WERI-Rb-1 (cell line): ENCODE measurements around the gene PCBP2.

Experiments
- DNase-seq: peaks from one replicate; pipeline ENCODE4 v3.0.0-alpha.2; 2020
- H3K27ac ChIP-seq: fragments of 250-450 bp; sonication (Bioruptor Pico); 2 replicates; pipeline ENCODE4 v1.5.1; 2020; ENCODE audit warnings: mild to moderate bottlenecking, moderate library complexity
- H3K27me3 ChIP-seq: fragments of 250-450 bp; sonication (Bioruptor Pico); 2 replicates; pipeline ENCODE4 v1.5.1; 2021; ENCODE audit warnings: mild to moderate bottlenecking, low read depth, moderate library complexity; ENCODE audit not compliant: insufficient read depth, severe bottlenecking
- H3K36me3 ChIP-seq: fragments of 250-450 bp; sonication (Bioruptor Pico); 2 replicates; pipeline ENCODE4 v1.5.1; 2020; ENCODE audit warnings: mild to moderate bottlenecking, moderate library complexity
- H3K4me3 ChIP-seq: 2 replicates; pipeline ENCODE4 v1.5.1; 2011; ENCODE audit warnings: low read depth, mild to moderate bottlenecking, control low read depth, low read length
- H3K9me3 ChIP-seq: fragments of 250-450 bp; sonication (Bioruptor Pico); 2 replicates; pipeline ENCODE4 v1.5.1; 2021; ENCODE audit warnings: mild to moderate bottlenecking, moderate library complexity; ENCODE audit not compliant: severe bottlenecking
- TF ChIP-seq, protein P1 (sequence below): IDR thresholded peaks from 2 replicates; pipeline ENCODE4 v1.5.1; 2011; ENCODE audit warnings: low read depth, mild to moderate bottlenecking, control low read depth, inconsistent platforms, low read length

The PCBP2 gene

DNA sequence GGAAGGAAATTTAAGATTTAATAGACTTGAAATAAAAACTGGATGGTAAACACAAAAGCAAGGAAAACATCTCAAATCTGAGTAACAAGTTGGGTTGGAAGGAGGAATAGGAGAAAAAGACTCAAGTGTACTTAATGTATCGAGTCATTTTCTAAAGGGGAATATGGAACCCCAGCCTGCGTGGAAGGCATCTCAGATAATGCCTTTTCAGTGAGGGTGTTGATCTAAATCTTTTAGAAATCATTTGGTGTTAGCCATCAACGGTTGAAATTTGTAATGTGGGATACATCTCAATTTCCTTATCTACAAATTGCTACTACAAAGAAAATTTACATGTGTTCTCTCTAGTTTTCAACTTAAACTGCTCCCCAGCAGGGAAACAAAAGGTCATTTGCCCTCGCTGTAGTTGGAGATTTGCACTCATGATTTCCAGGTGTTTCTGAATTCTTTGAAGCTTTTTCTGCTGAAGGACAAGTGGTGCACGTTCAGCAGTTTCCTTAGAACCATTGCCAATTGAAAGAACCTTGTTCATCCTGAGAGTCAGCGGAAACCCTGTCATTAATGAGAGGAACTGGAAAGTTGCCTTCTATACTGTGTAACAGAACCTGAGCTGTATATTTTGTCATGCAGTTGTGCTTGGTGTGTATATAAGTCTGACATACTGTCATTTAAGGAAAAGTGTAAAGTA, 2.2 kb downstream of the PCBP2 start:
- Histone ChIP-seq H3K36me3 (peaks cover 64% of the 10 kb centered on the region), H3K4me3 (peak overlapping the region; percentile 98)

DNA sequence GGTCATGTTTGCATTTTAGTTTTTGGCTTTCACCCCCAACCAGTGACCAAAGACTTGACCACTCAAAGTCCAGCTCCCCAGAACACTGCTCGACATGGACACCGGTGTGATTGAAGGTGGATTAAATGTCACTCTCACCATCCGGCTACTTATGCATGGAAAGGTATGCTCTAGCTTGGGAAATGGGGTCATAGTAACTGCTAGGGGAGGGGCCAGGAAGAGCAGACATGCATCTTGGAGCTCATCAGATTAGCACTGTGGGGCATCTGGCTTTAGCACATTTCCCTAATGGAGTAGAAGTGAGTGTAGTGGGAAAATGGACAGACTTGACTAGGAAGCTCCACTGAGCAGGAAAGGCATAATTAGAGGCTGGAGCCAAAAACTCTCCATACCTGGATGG, 2.8 kb downstream of the PCBP2 start:
- DNase-seq = peak; percentile 84
- Histone ChIP-seq H3K4me3 (no peak overlapping the region; the same call in 1 of the 2 replicates), H3K27ac (peak overlapping the region; percentile 2; the same call in 1 of the 2 replicates)

More for the DNA sequence above, 2.2 kb downstream of the PCBP2 start:
- no peak for DNase-seq
- Histone ChIP-seq H3K9me3 (no peaks in the 10 kb centered on the region), H3K27ac (no peak overlapping the region), H3K27me3 (no peaks in the 10 kb centered on the region)
- TF ChIP-seq, protein P1, sequence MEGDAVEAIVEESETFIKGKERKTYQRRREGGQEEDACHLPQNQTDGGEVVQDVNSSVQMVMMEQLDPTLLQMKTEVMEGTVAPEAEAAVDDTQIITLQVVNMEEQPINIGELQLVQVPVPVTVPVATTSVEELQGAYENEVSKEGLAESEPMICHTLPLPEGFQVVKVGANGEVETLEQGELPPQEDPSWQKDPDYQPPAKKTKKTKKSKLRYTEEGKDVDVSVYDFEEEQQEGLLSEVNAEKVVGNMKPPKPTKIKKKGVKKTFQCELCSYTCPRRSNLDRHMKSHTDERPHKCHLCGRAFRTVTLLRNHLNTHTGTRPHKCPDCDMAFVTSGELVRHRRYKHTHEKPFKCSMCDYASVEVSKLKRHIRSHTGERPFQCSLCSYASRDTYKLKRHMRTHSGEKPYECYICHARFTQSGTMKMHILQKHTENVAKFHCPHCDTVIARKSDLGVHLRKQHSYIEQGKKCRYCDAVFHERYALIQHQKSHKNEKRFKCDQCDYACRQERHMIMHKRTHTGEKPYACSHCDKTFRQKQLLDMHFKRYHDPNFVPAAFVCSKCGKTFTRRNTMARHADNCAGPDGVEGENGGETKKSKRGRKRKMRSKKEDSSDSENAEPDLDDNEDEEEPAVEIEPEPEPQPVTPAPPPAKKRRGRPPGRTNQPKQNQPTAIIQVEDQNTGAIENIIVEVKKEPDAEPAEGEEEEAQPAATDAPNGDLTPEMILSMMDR = no peak

DNA sequence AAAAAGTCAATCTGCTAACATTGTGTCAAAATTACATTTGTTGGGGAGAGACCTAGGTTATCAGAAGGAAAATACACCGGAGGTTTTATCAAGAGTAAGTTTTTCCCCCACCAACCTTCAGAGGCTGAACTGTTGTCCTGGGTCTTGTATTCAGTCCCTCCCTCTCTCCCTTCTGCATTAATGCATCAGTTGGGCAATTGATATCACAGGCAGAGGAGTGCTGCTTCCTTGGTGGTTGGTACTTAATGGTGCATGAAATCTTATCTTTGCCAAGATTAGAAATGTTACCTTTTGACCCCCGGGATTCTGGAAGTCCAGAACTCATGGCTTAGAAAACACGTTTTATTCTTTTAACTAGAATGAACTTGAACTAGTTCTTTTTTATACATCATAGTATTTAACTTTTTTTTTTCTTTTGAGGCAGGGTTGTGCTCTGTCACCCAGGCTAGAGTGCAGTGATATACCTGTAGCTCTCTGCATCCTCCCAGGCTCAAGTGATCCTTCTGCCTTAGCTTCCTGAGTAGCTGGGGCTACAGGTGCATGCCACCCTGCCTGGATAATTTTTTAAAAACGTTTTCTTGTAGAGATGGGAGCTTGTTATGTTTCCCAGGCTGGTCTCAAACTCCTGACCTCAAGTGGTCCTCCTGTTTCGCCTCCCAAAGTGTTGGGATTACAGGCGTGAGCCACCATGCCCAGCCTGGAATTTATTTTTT, 4.9 kb downstream of the PCBP2 start:
- DNase-seq = no peak
- H3K4me3 ChIP-seq = no peak overlapping the region

More for the DNA sequence above, 2.8 kb downstream of the PCBP2 start:
- H3K27me3 ChIP-seq = no peaks in the 10 kb centered on the region
- TF ChIP-seq, protein P1 = no peak
- peaks cover 70% of the 10 kb centered on the region for H3K36me3 ChIP-seq
- no peaks in the 10 kb centered on the region for H3K9me3 ChIP-seq

DNA sequence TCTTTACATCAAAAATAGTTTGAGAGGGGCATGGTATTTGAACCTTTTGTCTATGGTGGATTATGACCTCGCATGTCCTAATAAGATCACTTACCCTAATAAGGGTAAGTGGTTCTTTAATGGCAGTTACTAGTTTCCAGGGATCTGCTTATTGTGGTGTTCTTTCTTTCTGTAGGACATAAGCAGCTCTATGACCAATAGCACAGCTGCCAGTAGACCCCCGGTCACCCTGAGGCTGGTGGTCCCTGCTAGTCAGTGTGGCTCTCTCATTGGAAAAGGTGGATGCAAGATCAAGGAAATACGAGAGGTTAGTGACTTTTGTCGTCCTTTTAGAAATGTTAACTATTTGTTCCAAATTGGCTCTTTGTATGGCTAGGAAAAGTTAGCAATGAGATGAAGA, 7.2 kb downstream of the PCBP2 start:
- H3K9me3 ChIP-seq = no peaks in the 10 kb centered on the region
- peaks cover 100% of the 10 kb centered on the region for H3K36me3 ChIP-seq
- H3K27ac ChIP-seq = no peak overlapping the region
- TF ChIP-seq, protein P1 = no peak
- H3K4me3 ChIP-seq = no peak overlapping the region
- DNase-seq = no peak
- H3K27me3 ChIP-seq = no peaks in the 10 kb centered on the region

More for the DNA sequence above, 4.9 kb downstream of the PCBP2 start:
- Histone ChIP-seq H3K9me3 (no peaks in the 10 kb centered on the region), H3K27ac (no peak overlapping the region), H3K27me3 (no peaks in the 10 kb centered on the region), H3K36me3 (peaks cover 91% of the 10 kb centered on the region)
- TF ChIP-seq, protein P1 = no peak

DNA sequence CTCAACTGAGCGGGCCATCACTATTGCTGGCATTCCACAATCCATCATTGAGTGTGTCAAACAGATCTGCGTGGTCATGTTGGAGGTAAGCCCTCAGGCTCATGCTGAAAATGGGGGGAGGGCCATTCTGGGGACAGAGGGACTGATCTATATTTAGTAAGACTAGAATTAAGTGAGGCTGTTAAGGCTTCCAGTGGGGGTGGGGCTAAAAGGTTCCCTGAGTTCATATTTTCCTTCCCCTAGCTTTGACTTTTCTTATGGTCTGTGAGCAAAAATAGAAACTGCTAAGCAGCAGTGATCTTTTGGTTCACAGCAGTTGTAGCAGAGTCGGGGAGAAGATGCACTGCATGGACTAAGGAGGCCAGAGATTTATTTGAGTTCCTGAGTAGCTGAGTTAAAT, 9.2 kb downstream of the PCBP2 start:
- no peak overlapping the region for H3K27ac ChIP-seq
- DNase-seq = peak; percentile 58
- peaks cover 99% of the 10 kb centered on the region for H3K36me3 ChIP-seq
- no peaks in the 10 kb centered on the region for H3K27me3 ChIP-seq
- TF ChIP-seq, protein P1 = no peak
- H3K4me3 ChIP-seq = no peak overlapping the region
- no peaks in the 10 kb centered on the region for H3K9me3 ChIP-seq
